K562 (cell line): ENCODE data around the gene IKBKE. TPM values are rescaled to one million over a fixed set of nuclear protein-coding genes. Genes with fewer than 3 reads are reported as not detected.

Experiments used
- BCL6 ChIP-seq: fragments of 250-450 bp; sonication (Bioruptor Pico); IDR thresholded peaks from 2 replicates; pipeline ENCODE4 v1.4.0; 2020
- E2F1 ChIP-seq: sonication (generic); formaldehyde crosslinking; IDR thresholded peaks from 2 replicates; pipeline ENCODE4 v1.8.1; 2023; ENCODE audit warnings: mild to moderate bottlenecking, missing genetic modification reagents, moderate library complexity
- HMGXB4 ChIP-seq: sonication (generic); formaldehyde crosslinking; IDR thresholded peaks from 2 replicates; pipeline ENCODE4 v1.8.1; 2023; ENCODE audit warnings: mild to moderate bottlenecking, missing genetic modification reagents
- NR2F6 ChIP-seq: fragments of 450-650 bp; formaldehyde crosslinking; IDR thresholded peaks from 2 replicates; pipeline ENCODE4 v1.4.0; 2020; ENCODE audit warnings: mild to moderate bottlenecking
- TRIM25 ChIP-seq: fragments of 450-650 bp; IDR thresholded peaks from 2 replicates; pipeline ENCODE4 v1.7.0; 2016; ENCODE audit warnings: borderline replicate concordance
- ZC3H8 ChIP-seq: fragments of 450-650 bp; IDR thresholded peaks from 2 replicates; pipeline ENCODE4 v1.6.1; 2017
- ZFP91 ChIP-seq: sonication (generic); formaldehyde crosslinking; IDR thresholded peaks from 2 replicates; pipeline ENCODE4 v1.8.0; 2022; ENCODE audit warnings: mild to moderate bottlenecking, missing genetic modification reagents
- ZNF551 ChIP-seq: fragments of 250-450 bp; sonication (Bioruptor Pico); IDR thresholded peaks from 2 replicates; pipeline ENCODE4 v1.5.0; 2021; ENCODE audit warnings: mild to moderate bottlenecking, moderate library complexity
- polyA plus RNA-seq, 8 experiments: library from polyadenylated mRNA; depleted of rRNA in 4 of 8; stranded (reverse) in 5 of 8; unstranded in 3 of 8; fragments of >200 nt; fragmentation: Nextera tagmentation in 2 of 8; fragmentation: Illumina TruSeq in 1 of 8; extraction: Ambion mirVana in 2 of 8; extraction: Trizol in 1 of 8; gene quantifications; 2 replicates each; pipeline versions ENCODE4 v1.2.1 to v1.2.3, GENCODE V29; 2011 to 2014; ENCODE audit warnings: inconsistent platforms in 1 of 8, missing spikeins in 1 of 8
- total RNA-seq, 7 experiments: library from RNA; depleted of rRNA in 6 of 7; stranded (reverse); fragments of >200 nt in 6 of 7; fragmentation: Illumina TruSeq in 2 of 7; extraction: Trizol in 2 of 7; gene quantifications; 2 replicates each; pipeline versions ENCODE4 v1.2.1 to v1.2.3, GENCODE V29; 2011 to 2021; ENCODE audit warnings: low replicate concordance in 1 of 7
- TF ChIP-seq, protein P1 (sequence below): sonication (generic); formaldehyde crosslinking; IDR thresholded peaks from 2 replicates; pipeline ENCODE4 v1.9.0; 2022; ENCODE audit warnings: mild to moderate bottlenecking, missing genetic modification reagents
- TF ChIP-seq, protein P2 (sequence below): fragments of 150-350 bp; conservative IDR thresholded peaks from 2 replicates; pipeline ENCODE4 v1.6.1; 2014; ENCODE audit warnings: low read length
- TF ChIP-seq, protein P3 (sequence below): fragments of 450-650 bp; conservative IDR thresholded peaks from 2 replicates; pipeline ENCODE4 v1.6.1; 2016; ENCODE audit warnings: missing genetic modification characterization, low read depth, mild to moderate bottlenecking, missing compliant biosample characterization, moderate library complexity
- TF ChIP-seq, protein P4 (sequence below): fragments of 450-650 bp; IDR thresholded peaks from 2 replicates; pipeline ENCODE4 v1.7.1; 2018; ENCODE audit warnings: mild to moderate bottlenecking, low read depth; ENCODE audit not compliant: partially characterized antibody

IKBKE gene
- total and polyA plus RNA-seq, 9 of the 15 experiments (the other 6 are each of a cell fraction or from before 2014, with no cell fraction given): 2.3 to 9.0 (median 4.8) TPM

- TF ChIP-seq TRIM25 (no peak), ZC3H8 (no peak), ZNF551 (CRISPR knock-in tag) (no peak), HMGXB4 (CRISPR knock-in tag) (no peak), NR2F6 (no peak), ZFP91 (CRISPR knock-in tag) (peak; percentile 63; the same call in 1 of the 2 replicates), E2F1 (no peak), BCL6 (CRISPR knock-in tag) (no peak)
- TF ChIP-seq, protein P1, sequence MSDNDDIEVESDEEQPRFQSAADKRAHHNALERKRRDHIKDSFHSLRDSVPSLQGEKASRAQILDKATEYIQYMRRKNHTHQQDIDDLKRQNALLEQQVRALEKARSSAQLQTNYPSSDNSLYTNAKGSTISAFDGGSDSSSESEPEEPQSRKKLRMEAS (CRISPR knock-in tag): peak; percentile 60; the same call in 1 of the 2 replicates
- TF ChIP-seq, protein P2, sequence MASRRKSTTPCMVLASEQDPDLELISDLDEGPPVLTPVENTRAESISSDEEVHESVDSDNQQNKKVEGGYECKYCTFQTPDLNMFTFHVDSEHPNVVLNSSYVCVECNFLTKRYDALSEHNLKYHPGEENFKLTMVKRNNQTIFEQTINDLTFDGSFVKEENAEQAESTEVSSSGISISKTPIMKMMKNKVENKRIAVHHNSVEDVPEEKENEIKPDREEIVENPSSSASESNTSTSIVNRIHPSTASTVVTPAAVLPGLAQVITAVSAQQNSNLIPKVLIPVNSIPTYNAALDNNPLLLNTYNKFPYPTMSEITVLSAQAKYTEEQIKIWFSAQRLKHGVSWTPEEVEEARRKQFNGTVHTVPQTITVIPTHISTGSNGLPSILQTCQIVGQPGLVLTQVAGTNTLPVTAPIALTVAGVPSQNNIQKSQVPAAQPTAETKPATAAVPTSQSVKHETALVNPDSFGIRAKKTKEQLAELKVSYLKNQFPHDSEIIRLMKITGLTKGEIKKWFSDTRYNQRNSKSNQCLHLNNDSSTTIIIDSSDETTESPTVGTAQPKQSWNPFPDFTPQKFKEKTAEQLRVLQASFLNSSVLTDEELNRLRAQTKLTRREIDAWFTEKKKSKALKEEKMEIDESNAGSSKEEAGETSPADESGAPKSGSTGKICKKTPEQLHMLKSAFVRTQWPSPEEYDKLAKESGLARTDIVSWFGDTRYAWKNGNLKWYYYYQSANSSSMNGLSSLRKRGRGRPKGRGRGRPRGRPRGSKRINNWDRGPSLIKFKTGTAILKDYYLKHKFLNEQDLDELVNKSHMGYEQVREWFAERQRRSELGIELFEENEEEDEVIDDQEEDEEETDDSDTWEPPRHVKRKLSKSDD: no peak
- TF ChIP-seq, protein P3, sequence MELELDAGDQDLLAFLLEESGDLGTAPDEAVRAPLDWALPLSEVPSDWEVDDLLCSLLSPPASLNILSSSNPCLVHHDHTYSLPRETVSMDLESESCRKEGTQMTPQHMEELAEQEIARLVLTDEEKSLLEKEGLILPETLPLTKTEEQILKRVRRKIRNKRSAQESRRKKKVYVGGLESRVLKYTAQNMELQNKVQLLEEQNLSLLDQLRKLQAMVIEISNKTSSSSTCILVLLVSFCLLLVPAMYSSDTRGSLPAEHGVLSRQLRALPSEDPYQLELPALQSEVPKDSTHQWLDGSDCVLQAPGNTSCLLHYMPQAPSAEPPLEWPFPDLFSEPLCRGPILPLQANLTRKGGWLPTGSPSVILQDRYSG: no peak
- TF ChIP-seq, protein P4, sequence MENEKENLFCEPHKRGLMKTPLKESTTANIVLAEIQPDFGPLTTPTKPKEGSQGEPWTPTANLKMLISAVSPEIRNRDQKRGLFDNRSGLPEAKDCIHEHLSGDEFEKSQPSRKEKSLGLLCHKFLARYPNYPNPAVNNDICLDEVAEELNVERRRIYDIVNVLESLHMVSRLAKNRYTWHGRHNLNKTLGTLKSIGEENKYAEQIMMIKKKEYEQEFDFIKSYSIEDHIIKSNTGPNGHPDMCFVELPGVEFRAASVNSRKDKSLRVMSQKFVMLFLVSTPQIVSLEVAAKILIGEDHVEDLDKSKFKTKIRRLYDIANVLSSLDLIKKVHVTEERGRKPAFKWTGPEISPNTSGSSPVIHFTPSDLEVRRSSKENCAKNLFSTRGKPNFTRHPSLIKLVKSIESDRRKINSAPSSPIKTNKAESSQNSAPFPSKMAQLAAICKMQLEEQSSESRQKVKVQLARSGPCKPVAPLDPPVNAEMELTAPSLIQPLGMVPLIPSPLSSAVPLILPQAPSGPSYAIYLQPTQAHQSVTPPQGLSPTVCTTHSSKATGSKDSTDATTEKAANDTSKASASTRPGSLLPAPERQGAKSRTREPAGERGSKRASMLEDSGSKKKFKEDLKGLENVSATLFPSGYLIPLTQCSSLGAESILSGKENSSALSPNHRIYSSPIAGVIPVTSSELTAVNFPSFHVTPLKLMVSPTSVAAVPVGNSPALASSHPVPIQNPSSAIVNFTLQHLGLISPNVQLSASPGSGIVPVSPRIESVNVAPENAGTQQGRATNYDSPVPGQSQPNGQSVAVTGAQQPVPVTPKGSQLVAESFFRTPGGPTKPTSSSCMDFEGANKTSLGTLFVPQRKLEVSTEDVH: no peak
Observed at GRCh38 chr1:206508130-206508889, 38.0 kb downstream of the IKBKE start (continued).
